ENCODE data around the gene MIEN1.
"Not testable (repeated sequence)": the region's sequence is repeated elsewhere in the genome, so short reads cannot be mapped to it uniquely, and the experiment has no call there.

Gene MIEN1

DNA sequence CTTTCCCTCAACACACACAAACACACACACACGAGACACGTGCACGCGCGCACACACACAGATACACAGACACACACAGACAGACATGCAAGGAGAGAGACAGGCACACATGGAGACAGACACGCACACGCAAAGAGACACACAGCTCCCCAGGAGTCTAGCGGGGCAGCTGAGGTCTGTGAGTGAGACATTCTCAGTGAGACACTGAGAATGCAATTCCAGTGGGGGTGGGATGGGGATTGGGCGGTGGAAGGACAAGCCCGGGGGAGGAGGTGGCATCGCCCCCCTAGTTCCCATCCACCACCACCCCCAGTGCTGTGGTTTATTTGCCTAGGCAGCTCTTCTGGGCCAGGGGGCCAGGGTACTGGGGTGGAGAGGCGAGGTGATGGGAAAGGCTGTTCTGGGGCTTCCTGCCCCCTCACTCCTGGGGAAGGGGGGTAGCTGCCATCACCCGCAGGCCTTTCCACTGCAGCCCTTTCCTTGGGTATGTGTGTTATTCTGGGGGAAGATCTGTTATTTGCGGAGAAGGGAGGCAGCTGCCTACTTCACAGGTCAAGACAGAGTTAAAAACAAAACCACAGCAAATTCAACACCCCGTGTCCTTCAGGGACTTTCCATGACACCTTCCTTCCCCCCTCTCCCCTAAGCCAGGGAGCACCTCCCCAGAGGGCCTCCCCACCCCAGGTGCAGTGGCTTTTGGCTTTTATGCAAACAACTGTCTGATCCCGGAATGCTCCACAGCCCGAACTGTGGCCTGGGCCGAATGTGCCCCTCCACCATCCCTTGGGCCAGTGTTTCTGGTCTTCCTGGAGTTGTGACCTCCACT is 25.4 kb upstream of the MIEN1 start:
- DNase-seq: peak; percentile 37 to 53 (median 50)

- DNase-seq: peak in 1 of 6 experiments; percentile 46
Measured at GRCh38 chr17:39754958-39755553, 24.7 kb upstream of the MIEN1 start.

DNA sequence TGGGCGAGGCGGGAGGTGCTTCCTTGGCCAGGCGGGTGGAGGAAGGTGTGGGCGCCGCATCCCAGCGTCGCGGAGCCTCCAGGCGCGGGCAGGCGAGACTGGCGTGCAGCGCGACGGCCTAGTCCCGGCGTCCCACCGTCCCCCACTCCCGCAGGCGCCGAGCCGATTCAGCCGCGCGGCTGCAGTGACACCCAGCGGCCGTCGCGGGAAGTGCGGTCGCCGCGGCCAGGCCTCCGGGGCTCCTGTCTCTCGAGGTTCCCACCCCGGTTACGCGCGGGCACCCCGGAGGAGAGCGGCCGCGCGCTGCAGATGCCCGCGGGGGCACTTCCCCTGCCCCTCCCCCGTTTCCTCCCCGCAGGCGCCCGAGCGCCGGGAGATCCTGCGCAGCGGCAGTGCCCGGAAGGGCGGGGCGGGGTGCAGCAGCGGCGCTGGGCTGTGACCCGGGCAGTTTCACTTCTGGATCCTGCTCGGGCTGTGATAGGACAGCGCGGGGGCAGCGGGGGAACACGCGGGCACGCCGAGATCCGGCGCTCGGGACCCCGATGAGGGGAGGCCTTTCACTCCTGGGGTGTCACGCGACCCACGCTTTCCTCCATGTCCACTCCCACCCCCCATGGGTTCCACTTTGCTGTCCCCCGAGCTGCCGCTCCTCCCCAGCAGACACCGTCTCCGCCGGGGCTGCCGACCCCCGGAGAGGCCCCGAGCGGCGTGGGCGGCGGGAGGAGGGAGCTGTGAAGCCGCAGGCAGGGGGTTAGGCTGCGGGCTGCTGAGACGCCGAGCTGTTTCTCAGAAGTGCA is 24.0 kb upstream of the MIEN1 start:
- DNase-seq: peak; percentile 90 to 99 (median 96)

- DNase-seq: peak in 2 of 6 experiments; percentile 73 to 75
Measured at GRCh38 chr17:39753514-39754160, 23.3 kb upstream of the MIEN1 start.

GRCh38 chr17:39752241-39752881 is 22.0 kb upstream of the MIEN1 start:
- DNase-seq: no peak

DNA sequence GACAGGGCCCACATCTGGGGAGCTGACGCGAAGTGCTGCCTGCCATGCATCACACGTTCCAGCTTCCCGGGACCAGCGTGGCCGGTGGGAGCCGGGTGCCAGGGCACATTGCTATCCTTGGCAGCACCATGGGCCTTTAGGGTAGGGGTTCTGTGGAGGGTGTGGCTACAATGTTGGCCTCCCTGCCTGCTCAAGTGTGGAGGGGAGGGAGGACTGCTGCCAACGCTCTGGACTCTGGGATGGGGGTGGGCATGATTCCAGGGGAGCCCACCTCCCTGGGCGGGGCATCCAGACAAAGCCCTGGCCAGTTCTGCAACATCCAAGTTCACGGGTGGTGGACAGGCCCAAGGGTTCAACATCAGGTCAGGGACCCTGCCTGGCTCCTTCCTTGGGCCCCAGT is 21.3 kb upstream of the MIEN1 start:
- no peak for DNase-seq

DNA sequence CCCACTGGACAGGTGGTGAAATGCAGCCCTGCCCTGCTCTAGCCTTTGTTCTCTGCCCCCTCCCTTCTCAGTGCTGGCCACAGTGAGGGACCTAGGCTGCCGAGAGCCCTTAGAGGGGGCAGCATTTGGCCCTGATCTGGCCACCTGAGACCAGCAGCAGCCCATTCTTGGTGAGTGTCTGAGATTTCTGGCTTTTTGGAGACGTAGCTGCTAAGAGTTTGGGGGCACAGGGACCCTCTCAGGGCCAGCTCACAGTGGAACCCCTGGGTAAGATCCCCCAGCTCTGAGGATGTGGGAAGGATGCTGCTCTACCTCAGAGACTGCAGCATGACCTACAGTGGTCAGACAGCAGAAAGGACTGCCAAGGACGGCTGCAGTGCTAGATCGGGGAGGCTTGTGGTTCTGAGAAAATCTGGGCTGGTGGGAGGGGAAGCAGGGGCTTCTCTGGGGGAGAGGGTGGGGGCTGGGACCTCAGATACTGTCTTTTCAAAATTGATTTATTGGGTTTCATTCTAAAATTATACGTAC is 20.7 kb upstream of the MIEN1 start:
- DNase-seq: no peak

GRCh38 chr17:39750131-39751015 is 20.0 kb upstream of the MIEN1 start:
- no peak for DNase-seq

DNA sequence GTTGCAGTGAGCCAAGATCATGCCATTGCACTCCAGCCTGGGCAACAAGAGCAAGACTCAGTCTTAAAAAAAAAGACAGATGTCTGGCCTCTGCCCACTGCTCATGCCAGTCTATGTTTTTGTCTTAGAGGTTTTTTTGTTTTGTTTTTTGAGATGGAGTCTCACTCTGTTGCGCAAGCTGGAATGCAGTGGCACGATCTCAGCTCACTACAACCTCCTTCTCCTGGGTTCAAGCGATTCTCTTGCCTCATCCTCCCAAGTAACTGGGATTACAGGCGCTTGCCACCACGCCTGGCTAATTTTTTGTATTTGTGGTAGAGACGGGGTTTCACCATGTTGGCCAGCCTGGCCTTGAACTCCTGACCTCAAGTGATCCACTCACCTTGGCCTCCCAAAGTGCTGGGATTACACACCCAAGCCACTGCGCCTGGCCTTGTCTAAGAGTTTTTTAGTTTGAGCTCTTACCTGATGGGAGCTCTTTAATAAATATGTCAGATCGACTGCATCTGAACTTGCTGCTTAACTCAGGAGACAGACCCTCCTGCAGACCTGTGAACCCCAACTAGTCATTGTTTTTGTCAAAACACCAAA is 18.2 kb upstream of the MIEN1 start:
- DNase-seq: not testable (repeated sequence)

DNA sequence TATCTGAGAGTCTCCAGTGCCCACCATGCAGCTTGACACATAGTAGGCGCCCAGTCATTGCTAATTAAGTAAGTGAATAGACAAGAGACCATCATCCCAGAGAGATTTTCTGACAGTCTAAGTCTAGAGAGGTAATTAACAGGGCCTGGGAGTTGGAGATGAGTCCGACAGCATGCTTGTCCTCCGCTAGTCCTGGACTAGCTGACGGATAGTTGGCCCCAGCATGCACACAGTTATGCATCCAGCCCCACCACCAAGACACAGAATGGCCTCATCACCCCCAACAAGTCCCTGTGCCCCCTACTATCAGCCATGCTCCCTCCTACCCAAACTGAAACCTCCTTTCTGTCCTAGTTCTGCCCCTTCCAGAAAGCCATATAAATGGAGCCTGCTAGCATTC is 17.4 kb upstream of the MIEN1 start:
- DNase-seq: no peak

DNA sequence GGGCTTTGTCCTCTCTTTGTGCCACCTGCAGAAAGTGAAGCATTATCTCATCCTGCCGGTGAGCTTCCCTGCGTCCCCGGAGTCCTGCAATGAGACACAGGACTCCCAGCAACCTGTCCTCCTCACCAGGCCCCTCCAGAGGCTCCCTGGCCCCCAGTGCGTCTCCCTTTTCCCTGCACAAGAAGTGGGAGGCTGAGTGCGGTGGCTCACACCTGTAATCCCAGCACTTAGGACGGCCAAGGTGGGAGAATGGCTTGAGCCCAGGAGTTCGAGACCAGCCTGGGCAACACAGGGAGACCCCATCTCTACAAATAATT is 15.8 kb upstream of the MIEN1 start:
- no peak for DNase-seq

- DNase-seq: no peak
Measured at GRCh38 chr17:39745335-39746144, 15.2 kb upstream of the MIEN1 start.

DNA sequence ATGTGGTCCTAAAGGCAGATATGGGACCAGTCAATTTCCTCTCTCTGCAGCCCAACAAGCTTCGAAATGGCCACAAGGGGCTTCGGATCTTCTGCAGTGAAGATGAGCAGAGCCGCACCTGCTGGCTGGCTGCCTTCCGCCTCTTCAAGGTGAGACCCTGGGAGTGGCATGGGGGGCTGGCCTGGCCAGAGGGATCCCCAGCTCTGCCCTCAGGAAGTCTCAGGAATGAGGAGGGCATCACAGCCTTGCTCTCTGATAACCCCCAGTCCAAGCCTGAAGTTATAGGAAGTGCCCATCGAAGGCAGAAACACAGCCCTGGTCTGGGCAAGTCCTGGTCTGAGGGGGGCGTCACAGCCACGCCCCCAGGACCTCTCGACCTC is 14.5 kb upstream of the MIEN1 start:
- no peak for DNase-seq

DNA sequence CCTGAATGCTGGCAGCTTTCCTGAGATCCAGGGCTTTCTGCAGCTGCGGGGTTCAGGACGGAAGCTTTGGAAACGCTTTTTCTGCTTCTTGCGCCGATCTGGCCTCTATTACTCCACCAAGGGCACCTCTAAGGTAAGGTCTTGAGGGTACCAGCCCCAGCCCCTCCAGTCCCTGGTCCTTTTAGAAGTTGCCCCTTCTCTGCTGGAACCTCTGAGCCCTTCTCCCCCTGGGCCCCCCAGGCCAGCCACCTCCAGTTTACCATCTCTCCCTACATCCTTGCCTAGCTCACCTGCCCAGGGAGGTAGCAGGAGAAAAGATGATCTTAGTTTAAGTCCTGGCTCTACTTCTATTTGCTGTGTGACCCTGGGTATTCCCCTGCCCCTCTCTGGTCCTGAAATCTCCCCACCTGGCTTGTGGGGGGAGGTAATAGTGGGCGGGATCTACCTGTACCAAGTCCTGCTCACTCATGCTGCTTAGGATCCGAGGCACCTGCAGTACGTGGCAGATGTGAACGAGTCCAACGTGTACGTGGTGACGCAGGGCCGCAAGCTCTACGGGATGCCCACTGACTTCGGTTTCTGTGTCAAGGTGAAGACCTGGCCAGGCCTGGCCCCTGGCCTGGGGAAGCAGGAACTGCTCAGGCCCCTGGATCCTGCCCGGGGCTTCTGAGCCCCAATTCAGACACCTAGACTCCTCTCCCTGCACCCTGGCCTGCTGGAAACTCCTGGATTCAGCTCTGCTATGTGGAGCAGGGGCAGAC is 13.9 kb upstream of the MIEN1 start:
- DNase-seq: no peak

GRCh38 chr17:39742856-39743436 is 12.6 kb upstream of the MIEN1 start:
- no peak for DNase-seq

DNA sequence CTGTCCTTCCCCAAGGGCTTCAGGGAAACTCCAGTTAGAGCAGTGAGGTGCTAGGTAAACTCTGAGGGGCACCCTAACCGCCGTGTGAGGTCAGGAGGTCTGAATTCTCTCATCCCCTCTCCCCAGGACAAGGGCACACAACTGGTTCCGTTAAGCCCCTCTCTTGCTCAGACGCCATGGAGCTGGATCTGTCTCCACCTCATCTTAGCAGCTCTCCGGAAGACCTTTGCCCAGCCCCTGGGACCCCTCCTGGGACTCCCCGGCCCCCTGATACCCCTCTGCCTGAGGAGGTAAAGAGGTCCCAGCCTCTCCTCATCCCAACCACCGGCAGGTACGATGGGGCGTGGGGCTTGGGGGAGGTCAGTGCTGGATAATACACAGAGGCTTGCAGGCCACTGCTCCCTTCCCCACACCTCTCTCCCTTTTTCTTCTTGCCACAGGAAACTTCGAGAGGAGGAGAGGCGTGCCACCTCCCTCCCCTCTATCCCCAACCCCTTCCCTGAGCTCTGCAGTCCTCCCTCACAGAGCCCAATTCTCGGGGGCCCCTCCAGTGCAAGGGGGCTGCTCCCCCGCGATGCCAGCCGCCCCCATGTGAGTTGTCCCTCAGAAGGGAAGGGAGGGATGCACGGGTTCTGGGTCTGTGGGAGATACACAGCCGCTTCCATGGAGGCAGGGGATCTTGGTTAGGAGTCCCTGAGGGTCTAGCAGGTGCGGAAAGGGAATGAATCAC is 12.0 kb upstream of the MIEN1 start:
- DNase-seq: no peak

GRCh38 chr17:39740357-39741111 is 10.2 kb upstream of the MIEN1 start:
- no peak for DNase-seq

Measured in stimulated activated naive CD4-positive, alpha-beta T cell (primary cell).